GM18951 (cell line): ENCODE results near the gene RNFT1.
"Not testable (repeated sequence)": the region's sequence is repeated elsewhere in the genome, so short reads cannot be mapped to it uniquely, and the experiment has no call there.

Experiments used
- POLR2A ChIP-seq: IDR thresholded peaks from 4 replicates; pipeline ENCODE4 v1.6.1; 2011; ENCODE audit warnings: mild to moderate bottlenecking; ENCODE audit not compliant: insufficient read length, insufficient read depth; ENCODE audit errors: extremely low read depth
- in situ Hi-C: fragments of 300-500 bp; cut with MboI; formaldehyde crosslinking; loops from one replicate; pipeline ENCODE4 v1.12.0; 2022; ENCODE audit warnings: low sequenced_read_pairs, mixed read lengths, inconsistent platforms; ENCODE audit not compliant: unreplicated experiment

RNFT1 gene

DNA sequence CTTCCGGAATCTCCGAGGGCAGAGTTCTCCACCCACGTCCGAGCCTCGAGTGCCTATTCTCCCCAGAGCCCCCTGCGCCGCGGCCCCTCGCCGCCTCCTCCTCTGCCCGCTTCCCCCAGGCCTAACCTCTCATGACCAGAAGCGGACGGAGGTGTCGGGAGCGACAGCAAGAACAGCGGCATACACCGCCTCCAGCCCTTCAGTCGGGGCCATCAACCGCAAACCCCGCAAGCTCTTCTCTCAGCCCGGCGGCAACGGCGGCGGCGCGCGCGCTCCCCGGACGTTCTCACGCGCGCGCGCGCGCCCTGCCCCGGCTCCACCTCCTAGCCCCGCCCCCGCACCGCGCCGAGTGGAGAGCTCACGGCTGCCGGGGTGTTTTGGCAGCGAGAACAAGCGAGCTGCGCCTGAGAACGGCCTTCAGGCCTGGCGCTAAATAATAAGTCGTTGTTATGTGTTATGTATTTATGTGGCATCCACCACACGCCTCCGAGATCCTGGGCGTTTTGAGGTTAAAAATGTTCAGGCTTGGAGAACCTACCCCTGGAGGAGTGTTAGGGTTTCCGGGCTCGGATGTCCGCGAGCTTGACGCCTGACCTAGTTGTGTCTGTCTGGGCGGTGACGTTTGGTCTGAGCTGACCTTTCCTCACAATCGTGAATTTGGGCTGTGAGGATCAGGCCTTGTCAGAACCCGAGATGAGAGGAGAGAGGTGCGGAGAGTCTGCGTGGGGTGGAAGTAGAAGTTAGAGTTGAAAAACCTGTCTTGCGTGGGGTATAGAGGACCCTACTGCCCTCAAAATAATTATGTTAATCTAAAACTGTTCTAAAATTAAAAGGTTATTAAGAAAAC is at the start of gene RNFT1:
Gene RNFT1 (minus strand): TSS at position 259 of the 847 bp plus-strand sequence. CDS start 77 bp downstream, at position 182.
- TF ChIP-seq POLR2A: peak; percentile 75
- in situ Hi-C loops: loop anchor here (25.0 kb wide), 1 partner anchor 377 kb away; no protein-coding TSS in a partner anchor

GRCh38 chr17:60009326-60009725 is 44.8 kb upstream of the RNFT1 start:
- in situ Hi-C loops: not testable (repeated sequence)

GRCh38 chr17:60008377-60008776 is 43.8 kb upstream of the RNFT1 start:
- in situ Hi-C loops: not testable (repeated sequence)

GRCh38 chr17:60006160-60006559 is 41.6 kb upstream of the RNFT1 start:
- no peak for TF ChIP-seq POLR2A
- in situ Hi-C loops: no loop called here

DNA sequence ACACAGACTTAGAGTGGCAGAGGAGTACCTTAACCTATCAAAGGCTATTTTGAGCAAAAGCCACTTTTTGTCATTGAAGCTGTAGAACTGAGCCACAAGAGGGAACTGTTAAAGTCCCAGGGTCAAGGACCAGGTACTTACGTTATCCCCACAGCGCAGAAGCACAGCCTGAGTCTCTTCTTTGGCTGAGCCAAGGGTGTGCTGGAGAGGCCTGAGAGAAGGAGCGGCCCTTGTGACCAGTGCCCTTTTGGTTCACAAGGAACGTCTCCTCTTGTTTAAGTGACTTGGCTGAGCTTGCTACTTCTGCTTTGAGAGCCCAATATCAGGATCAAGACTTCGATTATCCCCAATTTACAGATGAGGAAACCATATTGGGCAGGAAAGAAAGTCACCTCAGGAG is 40.0 kb upstream of the RNFT1 start:
- in situ Hi-C loops: not testable (repeated sequence)

GRCh38 chr17:60002405-60002804 is 37.9 kb upstream of the RNFT1 start:
- in situ Hi-C loops: not testable (repeated sequence)

- in situ Hi-C loops: not testable (repeated sequence)
Observed at GRCh38 chr17:59996608-59997007, 32.1 kb upstream of the RNFT1 start.

DNA sequence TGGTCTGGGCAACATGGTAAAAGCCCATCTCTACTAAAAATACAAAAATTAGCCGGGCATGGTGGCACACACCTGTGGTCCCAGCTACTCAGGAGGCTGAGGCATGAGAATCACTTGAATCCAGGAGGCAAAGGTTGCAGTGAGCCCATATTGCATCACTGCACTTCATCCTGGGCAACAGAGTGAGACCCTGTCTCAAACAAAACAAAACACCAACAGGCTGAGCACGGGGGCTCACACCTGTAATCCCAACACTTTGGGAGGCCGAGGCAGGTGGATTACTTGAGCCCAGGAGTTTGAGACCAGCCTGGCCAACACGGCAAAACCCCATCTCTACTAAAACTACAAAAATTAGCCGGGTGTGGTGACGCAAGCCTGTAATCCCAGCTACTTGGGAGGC is 10.6 kb upstream of the RNFT1 start:
- in situ Hi-C loops: not testable (repeated sequence)

DNA sequence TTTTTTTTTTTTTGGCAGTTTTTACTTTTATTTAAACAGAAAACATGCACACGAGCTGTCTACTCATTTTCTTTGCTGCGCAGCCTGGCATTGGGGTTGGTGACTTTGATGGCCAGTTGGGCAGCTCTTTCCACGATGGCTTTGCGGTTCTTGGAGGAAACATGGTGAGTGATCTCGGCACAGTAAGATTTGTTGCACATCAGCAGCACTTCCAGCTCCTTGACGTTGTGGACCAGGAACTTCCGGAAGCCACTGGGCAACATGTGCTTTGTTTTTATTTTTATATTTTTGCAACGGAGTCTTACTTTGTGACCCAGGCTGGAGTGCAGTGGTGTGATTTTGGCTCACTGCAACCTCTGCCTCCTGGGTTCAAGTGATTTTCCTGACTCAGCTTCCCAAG is 8.9 kb upstream of the RNFT1 start:
- in situ Hi-C loops: loop anchor here (25.0 kb wide), 1 partner anchor 386 kb away; no protein-coding TSS in a partner anchor

GRCh38 chr17:59972778-59973177 is 8.2 kb upstream of the RNFT1 start:
- in situ Hi-C loops: loop anchor here (25.0 kb wide), 1 partner anchor 385 kb away; no protein-coding TSS in a partner anchor
- no peak for TF ChIP-seq POLR2A

GRCh38 chr17:59971771-59972170 is 7.2 kb upstream of the RNFT1 start:
- in situ Hi-C loops: loop anchor here (25.0 kb wide), 1 partner anchor 384 kb away; no protein-coding TSS in a partner anchor

DNA sequence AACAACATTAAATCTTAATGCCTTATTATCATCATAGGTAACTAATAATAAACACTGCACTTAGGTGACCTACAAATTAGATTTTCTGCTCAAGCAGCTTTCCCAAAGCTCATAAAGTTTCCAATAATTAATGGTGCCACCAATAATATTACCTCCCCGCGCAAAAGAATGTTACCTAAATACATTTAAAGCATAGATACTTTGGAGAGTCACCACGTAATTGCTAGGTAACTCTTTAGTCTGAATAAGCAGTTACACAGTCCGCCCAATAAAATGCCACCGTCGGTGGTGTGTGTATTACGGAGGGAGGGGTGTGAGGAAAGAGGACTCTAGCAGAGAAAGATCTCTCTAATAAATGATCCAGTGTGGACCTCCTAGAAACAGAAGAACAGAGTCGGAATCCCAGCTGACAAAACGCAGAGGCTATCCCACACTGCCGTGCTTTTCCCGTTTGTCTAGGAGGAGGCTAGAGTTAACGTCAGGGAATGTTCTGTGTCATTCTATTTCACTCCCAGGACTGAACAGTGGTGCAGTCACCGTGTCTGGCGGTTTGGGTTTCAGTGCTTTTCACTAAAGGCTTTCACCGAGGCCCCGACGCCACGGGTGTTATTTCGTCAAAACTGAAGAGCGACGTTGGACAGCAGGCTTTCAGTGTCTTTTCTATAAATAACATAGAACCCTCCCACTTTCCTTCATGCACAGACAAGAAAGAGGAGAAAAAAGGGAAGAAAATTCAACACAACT is 630 bp downstream of the RNFT1 start:
- TF ChIP-seq POLR2A: no peak
- in situ Hi-C loops: loop anchor here (25.0 kb wide), 1 partner anchor 377 kb away; no protein-coding TSS in a partner anchor

DNA sequence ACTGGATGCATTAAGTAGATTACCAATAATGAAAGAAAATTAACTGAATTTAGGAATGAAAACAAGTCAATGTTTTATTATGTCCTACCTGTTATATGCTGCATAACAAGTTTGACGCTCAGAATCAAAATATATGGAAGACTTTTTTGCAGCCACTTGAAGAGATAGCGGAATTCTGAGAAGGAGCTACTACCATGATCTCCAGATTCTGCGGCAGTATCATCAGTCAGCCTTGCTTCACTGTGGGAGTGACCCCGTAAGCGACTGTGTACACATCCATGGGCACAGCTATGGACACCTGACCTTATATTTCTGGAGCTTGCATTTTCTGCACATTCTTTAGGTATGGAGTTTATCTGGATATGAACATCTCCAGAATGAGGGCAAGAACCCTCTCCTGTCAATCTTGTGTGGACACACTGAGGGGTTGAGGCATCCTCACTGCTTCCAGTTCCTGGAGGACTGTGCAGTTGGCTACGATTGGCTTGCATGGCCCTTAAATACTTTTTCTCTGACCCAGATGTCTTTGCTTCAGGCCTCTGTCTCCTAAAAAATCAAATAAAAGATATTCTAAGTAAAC is 1.7 kb downstream of the RNFT1 start:
- TF ChIP-seq POLR2A: no peak
- in situ Hi-C loops: loop anchor here (25.0 kb wide), 1 partner anchor 376 kb away; no protein-coding TSS in a partner anchor

- in situ Hi-C loops: loop anchor here (25.0 kb wide), 1 partner anchor 372 kb away; no protein-coding TSS in a partner anchor
Observed at GRCh38 chr17:59959574-59959973, 5.0 kb downstream of the RNFT1 start.
